ENCODE measurements around the gene HOGA1.
"Not testable (repeated sequence)": the region's sequence is repeated elsewhere in the genome, so short reads cannot be mapped to it uniquely, and the experiment has no call there.

HOGA1 gene

DNA sequence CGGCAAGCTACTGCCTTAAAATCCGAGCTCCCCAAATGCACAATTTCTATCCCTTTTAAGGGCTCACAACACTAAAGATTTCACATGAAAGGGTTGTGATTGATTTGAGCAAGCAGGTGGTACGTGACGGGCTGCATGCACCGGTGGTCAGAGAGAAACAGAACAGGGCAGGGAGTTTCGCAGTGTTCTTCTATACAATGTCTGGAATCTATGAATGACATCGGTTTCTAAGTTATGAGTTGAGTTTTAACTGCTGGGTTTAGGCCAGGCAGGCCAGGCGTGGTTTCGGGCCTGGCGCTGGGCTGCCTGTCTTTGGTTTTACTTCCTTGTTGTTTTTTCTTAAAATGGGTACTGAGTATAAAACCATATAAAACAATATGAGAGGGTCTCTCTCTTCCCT lies 28.6 kb upstream of the HOGA1 start:
- DNase-seq = not testable (repeated sequence)

DNA sequence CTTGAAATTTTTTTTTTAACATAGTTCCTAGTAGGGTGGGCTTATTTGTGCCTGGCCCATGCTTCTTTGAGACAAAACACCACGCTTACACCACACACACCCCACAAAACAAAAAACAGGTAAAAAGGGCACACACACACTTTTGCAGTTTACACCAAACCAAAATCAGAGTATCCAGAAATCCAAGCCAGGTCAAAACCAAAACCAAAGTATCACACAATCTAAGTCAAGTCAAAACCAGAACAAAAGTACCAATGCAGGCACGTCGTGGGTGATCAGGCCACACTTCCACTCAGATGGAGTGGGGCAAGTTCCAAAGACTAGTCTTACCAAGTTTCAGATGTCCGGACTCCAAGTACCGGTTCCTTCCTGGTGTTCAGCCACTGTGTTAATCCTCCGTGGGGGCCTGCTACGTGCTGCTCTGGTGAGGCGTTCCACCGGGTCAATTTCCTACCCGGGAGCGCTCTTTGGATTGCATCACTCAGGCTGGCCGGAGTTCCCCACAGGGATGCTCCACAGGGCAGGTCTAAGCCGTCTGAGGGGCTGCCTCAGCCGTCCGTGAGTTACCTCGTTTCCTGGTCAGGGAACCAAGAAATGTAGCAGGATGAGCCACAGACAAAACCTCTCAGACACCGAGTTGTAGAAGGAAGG lies 23.3 kb upstream of the HOGA1 start:
- not testable (repeated sequence) for DNase-seq

DNA sequence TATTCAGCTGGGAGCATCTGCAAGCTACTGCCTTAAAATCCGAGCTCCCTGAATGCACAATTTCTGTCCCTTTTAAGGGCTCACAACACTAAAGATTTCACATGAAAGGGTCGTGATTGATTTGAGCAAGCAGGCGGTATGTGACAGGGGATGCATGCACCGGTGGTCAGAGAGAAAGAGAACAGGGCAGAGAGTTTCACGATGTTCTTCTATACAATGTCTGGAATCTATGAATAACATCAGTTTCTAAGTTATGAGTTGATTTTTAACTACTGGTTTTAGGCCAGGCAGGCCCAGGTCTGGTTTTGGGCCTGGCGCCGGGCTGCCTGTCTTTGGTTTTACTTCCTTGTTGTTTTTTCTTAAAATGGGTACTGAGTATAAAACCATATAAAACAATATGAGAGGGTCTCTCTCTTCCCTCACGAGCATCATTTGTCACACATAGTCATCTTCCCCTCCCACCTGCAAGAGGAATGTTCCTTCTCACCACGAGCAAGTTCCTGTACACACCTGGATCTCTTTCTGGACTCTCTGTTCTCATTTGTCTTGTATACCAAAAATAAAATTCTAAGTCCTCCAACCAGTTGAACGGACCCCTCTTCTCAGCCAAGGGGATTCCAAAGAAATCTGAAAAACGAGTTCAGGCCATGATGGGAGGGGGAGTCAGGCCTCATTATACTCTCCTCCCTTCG lies 22.7 kb upstream of the HOGA1 start:
- DNase-seq = not testable (repeated sequence)

DNA sequence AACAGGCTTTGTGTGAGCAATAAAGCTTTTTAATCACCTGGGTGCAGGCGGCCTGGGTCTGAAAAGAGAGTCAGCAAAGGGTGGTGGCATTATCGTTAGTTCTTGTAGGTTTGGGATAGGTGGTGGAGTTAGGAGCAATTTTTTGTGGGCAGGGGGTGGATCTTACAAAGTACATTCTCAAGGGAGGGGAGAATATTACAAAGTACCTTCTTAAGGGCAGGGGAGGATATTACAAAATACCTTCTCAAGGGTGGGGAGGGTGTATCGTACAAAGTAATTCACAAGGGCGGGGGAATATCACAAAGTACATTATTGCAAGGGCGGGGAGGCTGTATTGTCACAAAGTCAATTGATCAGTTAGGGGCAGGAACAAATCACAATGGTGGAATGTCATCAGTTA lies 21.9 kb upstream of the HOGA1 start:
- not testable (repeated sequence) for DNase-seq

DNA sequence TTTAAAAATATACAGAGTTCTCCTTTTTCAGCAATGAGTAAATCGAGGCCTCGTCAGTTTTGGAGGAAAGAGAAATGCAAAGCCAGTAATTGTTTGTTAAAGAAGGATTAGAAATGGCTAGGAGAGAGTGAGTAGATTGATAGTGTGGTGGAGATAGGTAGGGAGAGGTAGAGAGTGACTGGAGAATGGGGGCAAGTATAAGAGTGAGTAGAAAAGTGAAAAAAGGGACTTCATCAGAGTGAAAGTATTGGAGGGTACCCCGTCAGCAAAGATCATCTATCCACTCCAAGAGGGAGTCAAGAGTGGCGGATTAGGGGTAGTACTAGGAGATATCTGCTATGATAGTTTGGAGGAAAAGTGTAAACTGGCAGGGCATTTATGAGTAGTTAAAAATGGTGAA lies 20.9 kb upstream of the HOGA1 start:
- no peak for DNase-seq

DNA sequence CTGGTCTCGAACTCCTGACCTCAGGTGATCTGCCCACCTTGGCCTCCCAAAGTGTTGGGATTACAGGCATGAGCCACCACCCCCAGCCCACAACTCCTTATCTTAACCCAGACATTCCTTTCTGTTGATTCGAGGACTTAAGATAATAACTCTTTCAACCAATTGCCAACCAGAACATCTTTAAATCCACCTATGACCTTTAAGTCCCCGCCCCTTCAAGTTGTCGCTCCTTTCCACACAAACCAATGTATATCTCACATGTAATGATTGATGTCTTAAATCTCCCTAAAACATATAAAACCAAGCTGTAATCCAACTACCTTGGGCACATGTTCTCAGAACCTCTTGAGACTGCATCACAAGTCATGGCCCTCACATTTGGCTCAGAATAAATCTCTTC lies 19.4 kb upstream of the HOGA1 start:
- DNase-seq = no peak

DNA sequence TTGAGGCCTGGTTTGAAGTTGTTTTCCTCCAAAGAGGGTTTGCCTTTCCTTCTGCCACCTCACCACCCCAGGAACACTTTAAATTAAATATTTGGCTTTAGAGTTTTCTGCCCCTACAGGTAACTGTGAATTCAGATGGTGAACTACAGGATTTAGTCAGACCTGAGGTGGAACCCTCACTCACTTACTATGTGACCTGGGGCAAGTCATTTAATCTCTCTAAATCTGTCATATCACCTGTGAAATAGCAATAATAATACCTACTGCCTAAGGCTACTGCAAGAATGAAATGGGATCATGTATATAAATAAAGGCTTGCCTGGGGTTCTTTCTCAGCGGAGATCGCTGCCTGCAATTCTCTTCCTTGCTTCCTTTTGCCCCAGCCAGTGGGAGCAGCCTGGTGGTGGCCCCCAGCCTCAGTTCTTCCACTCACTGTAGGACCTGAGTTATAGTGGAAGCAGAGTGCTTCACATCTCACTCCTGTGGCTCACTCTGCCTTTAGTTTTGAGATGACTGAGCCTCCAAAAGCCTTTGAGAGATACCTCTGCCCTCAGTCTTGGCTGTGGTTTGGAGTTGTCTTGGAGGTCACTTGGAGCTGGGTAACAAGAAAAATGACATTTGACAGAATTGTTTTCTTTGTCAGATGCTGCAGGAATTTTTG lies 17.7 kb upstream of the HOGA1 start:
- no peak for DNase-seq

DNA sequence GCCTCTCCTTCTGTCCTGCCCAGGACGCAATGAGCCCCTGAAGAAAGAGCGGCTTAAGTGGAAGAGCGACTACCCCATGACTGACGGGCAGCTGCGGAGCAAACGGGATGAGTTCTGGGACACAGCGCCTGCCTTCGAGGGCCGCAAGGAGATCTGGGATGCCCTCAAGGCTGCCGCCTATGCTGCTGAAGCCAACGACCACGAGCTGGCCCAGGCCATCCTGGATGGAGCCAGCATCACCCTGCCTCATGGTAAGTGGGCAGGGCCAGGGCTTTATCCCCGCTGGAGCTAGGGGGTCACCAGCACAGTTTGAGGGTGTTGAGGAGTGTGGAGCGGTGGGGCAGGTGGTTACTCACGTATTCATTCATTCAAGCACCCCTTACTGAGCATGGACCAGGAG lies 16.3 kb upstream of the HOGA1 start:
- DNase-seq = no peak

DNA sequence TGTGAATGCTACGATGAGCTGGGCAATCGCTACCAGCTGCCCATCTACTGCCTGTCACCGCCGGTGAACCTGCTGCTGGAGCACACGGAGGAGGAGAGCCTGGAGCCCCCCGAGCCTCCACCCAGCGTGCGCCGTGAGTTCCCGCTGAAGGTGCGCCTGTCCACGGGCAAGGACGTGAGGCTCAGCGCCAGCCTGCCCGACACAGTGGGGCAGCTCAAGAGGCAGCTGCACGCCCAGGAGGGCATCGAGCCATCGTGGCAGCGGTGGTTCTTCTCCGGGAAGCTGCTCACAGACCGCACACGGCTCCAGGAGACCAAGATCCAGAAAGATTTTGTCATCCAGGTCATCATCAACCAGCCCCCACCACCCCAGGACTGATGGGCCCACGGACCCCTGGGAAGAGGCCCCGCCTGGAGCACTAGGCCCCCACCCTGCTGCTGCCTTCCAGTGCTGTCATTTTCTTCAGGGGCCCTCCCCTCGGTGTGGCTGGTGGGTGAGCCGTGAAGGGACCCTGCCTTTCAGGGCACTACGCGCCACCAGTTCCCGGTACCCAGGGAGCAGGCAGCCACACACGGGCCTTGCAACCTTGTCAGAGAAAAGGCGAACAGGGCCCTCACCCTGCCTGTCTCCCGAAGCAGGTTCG lies 13.9 kb upstream of the HOGA1 start:
- DNase-seq = no peak

DNA sequence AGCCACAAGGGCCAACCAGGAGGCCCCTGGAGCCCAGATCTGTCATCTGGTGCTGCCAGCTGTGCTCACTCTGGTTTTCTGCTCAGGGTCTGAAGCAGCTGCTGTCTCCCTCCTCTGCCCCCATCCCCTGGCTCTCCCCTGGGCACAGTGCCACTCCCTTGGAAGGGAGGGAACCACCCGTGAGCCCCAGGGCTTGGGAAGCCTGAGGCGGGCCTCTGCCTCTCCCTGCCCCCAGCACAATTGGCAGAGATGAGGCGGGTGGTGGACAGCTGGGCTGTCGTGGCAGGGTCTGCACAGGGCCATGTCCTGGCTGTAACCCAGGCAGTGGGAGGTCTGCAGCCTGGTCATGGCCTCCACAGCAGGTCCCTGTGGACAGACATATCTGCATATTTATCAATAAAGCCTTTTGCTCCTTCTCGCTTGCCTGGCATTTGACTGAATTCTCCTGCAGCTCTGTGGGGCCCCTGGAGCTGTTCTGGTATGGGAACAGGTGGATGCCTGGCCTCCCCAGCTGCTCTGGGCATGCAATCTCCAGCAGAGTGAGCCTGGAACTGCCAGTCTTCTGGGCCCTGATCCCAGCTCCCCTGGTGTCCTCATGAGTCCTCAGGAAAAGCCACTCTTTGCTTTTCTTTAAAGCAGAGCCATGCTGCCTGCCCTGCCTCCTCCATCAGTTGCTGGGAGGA lies 13.3 kb upstream of the HOGA1 start:
- DNase-seq = no peak

DNA sequence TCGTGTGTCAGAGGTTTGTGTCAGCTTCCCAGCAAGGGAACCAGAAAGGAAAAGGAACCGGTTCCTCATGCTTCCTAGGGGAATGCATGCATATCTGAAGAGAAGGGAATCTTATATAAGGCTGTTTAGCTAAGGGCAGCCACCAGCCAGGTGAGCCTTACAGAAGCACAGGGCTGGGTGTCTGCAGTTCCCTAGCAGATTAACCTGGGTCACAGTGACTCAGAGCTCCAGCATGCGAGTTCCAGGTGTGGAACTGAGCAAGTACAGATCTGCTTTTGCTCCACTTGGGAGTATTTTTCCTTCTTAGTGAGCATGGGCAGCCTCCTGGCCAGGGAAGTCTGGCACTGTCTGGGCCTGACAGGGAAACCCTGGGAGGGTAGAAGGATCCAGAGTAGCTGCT lies 12.6 kb upstream of the HOGA1 start:
- no peak for DNase-seq

DNA sequence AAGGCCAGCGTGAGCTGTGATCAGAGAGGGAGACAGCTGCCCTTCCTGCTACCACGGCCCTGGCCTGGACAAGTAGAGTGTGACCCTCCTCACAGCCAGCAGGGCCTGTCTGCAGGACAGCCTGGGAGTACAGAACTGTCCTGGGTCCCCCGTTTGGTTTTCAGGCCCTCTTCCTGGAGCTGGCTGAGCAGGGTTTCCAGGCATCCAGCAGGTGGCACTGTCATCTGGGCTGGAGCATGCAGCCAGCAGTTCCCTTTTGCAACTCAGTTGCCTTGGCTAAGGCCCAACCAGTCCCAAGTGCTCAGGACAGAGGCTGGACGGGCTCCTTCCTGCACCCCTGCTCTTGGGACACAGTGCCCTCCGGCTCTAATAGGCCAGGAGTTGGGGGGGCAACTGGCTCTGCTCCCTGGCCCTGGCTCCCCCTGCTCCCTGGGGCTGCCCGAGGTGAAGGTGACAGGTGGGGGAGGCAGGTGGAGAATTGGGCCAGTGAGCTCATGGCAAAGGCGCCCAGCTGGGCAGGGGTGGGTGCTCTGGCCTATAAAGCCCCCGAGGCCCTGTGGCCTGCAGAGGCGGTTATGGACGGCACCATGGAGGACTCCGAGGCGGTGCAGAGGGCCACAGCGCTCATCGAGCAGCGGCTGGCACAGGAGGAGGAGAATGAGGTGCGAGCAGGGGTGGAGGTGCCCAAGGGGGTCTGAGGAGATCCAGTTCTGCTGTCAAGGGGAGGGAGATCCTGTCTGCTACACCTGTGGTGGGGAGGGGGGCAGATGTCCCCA lies 11.8 kb upstream of the HOGA1 start, which contains the start of gene ANKRD2:
TSS of gene ANKRD2 (plus strand) at position 566 of the 776 bp plus-strand sequence. CDS start at position 576, 10 bp downstream.
- peak; percentile 31 for DNase-seq

DNA sequence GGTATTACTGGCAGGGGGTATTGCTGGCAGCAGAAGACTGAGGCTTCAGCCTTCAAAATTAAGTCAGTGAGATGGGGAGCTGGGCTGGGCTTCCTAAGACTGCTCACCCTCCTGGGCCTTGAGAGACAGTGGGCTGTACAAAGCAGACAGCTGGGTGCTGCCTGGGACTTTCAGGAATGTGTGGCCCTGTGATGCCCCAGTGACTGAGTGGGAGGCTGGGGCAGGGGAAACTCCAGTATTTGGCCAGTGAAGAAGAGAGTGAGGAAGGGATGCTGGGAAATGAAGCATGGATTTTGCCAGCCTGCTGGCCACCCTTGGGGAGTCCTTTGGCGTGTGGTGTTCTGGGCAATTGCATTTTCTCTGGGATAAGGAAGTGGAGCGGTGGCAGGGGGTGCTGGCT lies 11.2 kb upstream of the HOGA1 start:
- DNase-seq = no peak

DNA sequence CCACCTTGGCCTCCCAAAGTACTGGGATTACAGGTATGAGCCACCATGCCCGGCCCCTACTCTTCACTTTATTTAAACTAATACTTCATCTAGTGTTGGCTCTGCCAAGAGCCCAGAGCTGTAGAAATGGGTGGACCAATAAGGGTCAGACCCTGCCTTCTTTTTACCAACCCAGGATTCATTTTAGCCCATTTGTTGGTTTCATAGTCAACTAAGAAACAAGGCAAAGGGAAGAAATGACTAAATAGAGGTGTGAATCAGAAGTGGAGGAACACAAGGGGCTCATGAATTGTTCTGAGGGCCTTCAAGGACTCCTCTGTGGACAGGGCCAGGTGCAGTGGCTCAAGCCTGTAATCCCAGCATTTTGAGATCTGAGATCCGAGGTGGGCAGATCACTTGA lies 10.5 kb upstream of the HOGA1 start:
- DNase-seq = no peak

DNA sequence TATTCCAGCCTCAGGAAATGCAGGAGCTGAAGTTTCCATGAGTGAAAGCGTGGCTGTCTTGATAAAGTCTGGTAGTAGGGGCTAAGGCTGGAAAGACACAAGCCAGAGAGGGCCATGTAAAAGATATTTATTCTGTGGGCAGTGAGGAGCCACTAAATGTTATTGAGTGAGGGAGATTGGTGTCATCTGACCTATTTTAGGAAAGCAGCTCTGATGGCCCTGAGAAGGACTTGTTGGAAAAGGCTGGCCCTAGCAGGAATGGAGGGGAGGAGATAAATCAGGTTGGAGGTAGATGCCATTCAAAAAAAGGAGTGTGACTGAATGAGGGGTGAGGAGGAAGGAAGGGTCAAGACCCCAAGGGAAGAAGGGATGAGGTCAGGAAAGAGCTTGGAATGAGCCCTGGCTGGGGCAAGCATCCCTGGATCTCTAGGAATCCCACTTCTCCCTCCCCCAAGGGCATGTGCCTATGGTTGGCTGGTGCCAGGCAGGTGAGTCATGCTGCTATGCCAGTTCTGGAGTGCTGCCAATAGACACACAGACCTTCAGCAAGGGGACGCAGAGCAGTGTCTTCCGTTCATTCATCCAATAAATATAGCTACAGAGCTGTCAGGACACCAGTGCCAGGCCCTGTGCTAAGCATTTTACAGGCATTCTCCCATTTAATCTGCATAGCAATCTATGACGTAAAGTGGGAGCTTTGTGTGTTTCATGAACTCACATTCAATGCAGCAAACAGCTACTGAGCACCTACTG lies 9.6 kb upstream of the HOGA1 start:
- DNase-seq = no peak

DNA sequence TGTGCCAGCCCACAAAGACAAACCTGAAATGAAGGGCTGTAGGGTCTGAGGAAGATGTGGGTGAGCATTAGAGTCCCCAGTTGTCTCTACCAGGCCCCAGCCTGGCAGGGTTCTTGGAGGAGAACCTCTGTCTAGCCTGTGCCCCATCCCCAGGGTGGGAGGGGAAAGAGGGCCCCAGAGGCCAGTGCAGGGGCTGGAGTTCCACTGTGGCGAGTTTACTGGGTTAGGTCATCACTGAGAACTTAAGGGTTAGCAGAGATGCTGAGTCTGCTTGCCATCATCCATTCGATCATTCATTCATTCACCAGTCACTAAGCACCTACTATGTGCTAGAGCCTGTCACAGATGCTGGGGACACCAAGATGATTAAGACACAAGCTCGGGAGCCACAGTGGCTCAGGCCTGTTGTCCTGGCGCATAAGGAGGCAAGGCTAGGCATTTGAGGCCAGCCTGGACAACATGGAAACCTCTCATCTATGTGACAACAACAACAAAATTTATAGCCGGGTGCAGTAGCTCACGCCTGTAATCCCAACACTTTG lies 9.0 kb upstream of the HOGA1 start:
- DNase-seq = no peak

DNA sequence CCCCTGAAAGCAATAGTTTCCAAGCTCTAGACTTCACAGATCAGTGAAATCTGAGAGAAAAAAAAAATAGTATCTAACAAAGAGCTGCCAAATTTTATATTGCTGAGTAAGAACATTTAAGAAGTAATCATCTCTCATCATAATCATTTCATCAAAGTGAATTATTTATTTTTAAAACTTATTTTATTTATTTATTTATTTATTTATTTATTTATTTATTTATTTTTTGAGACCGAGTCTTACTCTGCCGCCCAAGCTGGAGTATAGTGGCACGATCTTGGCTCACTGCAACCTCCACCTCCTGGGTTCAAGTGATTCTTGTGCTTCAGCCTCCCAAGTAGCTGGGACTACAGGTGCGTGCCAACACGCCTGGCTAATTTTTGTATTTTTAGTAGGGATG lies 7.7 kb upstream of the HOGA1 start:
- not testable (repeated sequence) for DNase-seq

DNA sequence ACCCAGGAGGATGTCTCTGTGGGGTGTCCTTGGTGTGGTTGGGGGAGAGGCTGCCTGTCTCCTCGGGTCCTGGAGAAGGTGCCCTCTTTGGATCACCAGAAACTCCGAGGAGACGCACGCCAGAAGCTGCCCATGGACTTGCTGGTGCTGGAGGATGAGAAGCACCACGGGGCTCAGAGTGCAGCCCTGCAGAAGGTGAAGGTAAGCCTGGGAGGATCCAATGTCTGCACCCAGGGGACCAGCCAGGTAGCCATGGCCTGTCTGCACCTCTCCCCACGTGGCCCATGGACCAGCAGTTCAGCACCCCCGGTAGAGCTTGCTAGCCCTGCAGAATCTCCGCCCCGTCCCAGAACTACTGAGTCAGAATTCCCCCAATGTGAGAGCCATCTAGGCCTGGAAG lies 6.5 kb upstream of the HOGA1 start:
- DNase-seq = no peak

DNA sequence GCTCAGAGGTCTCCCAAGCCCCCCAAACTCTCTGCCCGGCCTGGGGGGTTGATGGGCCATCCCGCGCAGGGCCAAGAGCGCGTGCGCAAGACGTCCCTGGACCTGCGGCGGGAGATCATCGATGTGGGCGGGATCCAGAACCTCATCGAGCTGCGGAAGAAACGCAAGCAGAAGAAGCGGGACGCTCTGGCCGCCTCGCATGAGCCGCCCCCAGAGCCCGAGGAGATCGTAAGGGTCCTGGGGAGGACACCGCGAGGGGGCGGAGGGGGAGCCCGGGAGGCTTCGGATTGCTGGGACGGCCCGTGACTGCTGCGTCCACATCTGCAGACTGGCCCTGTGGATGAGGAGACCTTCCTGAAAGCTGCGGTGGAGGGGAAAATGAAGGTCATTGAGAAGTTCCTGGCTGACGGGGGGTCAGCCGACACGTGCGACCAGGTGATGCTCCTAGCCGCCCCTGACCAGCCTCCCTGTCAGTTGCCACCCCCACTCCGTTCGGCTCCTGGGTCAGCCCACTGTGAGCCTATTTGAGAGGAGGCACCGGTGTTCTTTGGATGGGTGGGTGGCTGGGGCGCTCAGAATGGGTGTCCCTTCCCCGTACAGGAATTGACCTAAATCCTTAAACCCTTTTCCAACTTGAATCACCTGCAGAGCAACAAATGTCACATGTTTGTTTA lies 5.9 kb upstream of the HOGA1 start:
- no peak for DNase-seq

Data from T-helper 9 cell (primary cell).